Amniotic stem cell (primary cell): ENCODE data around the gene MYO1B.
A peak's percentile ranks its signal among the peaks of the same experiment; 100 is the strongest.

Experiments used
- DNase-seq: peaks from one replicate; lab custom pipeline; 2025; lab: John Stamatoyannopoulos, UW

The MYO1B gene

DNA sequence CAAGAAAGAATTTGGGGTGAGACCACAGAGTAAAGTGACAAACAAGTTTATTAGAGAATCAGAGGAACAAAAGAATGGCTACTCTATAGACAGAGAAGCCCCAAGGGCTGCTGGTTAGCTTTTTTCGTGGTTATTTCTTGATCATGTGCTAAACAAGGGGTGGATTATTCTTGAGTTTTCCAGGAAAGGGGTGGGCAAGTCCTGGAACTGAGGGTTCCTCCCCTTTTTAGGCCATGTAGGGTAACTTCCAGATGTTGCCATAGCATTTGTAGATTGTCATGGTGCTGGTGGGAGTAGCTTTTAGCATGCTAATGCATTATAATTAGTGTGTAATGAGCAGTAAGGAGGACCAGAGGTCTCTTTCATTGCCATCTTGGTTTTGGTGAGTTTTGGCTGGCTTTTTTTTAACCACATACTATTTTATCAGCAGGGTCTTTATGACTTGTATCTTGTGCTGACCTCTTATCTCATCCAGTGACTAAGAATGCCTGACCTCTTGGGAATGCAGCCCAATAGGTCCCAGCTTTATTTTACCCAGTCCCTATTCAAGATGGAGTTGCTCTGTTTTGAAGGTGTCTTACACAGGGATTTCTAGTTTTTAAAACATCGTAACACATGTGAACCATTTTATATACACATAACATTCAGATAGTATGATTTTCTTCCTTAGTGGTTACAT is 77.8 kb downstream of the MYO1B start:
- no peak for DNase-seq

DNA sequence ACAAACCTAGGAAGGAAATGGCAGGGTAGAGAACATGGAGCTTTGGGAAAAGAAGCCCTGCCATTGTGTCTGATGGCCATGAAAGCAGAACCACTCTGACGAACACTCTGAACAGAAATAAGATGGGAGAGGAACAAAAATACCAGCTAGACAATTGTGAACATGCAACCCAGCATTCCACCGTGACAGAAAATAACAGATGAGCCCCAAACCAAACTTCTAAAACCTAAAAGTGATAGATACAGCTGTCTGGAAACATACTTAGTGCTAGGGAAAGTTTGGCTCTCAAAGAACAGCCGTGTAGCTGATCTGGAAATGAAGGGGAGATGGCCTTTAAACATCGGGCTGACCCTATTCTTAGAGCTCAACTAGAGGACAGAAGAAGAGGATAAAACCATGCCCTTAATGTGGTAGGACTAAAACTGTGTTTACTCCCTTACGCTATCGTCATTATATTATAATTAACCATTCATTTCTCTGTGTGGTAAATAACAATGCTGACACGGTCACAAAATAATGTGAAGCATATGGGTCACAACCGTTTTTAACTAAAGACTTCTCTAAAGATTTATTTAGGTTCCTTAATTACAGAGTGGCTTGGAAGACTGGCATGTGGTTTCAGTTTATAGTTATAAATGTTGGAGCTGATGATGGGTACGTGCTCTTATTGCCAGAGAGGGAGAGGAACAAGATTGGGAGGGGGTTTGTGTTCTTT is 80.6 kb downstream of the MYO1B start:
- no peak for DNase-seq

DNA sequence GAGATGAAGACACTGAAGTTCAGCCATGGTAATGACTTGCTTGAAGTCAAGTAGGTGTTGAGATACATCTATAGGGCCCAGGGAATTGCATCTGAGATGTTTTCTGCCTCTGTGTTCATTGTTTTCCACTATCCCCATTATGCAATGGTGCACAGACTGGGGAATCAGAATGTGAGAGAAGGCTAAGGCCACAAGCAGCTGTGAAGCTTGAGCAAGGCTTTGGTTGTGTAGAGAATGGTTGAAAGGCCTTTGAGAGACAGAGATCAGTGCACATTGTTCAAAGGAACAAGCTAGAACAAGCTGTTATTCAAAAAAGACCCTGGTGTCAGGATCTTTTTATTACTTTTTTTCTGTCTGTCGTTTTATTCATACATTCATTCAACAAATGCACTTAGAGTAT is 82.3 kb downstream of the MYO1B start:
- DNase-seq: no peak

DNA sequence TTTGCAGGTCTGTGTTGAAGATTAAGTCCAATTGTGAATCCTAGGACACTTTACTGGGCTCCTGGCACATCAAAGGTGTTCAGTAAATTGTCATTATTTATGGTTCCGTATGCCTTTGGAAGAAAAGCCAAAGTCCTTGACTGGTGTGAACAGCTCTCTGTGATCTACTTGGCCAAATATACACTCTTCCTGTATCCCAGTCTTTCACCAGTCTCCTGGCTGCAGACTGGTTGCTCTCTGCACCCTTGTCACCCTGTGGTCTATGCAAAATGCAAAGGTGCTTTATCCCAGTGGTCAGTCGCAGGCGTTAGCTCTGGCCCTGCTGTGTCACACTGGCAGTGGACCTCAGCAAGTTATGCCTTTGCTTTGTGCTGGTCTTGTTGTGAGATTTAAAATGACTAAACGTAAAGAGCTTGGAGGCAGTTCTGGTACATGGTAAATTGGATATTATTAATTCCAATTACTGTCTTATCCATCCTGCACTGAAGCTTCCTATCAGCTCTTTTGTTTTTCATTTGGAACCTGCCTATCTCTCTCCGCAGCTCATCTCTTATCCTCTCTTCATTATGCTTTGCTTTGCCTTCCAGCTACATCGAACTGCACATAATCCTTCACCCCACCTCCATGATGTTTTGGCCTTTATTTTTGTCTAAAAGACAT is 83.1 kb downstream of the MYO1B start:
- DNase-seq: no peak

DNA sequence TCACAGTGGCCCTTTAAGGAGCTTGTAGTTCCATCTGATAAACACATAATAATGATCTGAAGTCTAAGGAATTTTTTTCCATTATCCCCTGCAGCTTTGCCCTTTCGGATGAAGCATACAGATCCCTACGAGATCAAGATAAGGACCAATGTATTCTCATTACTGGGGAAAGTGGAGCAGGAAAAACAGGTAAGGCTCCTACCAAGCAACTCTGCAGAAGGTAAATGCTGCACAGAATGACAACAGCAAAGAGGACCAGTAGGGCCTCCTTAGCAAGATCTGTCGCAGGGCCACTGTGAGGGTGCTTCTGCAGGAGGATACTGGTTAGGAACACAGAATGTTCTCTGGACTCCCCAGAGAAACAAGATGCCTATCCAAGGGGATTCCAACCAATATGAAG is 84.6 kb downstream of the MYO1B start:
- no peak for DNase-seq

DNA sequence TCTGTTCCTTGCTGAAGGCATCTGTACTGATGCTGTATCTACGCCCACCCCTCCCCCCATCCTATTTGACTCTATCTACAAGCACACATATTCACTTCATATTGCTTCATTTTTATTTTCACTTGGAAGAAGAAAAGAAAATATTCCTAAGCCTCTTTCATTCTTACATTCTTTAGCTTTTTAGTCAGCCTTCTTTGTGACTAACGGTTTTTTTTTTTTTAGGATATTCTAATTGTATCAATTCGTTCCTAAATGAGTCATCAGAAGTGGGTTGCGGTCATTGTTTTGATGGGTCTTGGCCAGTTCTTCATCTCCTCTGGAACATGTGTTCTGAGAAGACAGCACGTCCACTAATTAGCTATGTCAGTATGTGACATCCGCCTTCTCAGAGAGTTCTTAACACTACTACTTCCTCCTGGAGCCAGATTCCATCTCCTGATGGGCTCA is 88.7 kb downstream of the MYO1B start:
- peak; percentile 69 for DNase-seq

DNA sequence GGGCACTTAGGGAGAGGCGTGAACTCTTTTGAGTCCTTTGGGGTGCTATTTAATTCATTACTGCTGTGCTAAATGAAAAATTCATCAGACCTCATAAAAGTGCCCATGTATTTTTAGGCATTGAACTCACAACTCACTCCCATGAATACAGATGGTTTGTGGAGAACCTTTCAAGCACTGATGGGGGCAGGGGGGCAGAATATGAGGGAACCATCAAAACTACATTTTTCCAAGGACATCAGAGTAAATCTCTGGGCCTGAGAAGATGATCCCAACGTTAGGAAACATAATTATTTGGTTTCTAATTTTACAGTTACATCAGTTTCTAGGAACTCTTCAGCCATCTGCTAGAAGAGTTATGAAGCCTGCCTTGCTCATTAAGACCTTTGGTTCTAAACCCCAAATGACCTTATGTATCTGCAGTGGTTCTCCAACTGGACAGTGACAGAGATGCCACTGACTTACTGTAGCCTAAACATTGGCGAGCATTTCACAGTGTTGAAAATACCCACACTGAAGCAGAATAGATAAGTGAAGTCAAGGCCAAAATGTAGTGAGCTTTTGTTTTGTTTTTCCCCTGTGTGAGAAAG is 90.8 kb downstream of the MYO1B start:
- no peak for DNase-seq

DNA sequence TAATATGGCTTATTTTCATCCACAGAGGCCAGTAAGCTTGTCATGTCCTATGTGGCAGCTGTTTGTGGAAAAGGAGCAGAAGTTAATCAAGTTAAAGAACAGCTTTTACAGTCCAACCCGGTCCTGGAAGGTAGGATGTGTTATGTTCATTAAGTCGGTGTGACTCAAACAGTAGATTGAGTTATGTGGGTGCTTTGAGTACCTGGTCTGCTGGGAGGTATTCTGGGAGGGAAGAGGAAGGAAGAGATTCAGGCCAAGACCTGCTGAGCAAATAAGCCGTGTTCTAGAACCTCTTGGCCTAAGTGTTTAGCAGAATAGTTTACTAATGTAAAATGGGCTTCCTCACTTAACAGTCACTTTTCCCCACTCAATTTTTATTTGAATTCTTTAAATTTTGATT is 96.2 kb downstream of the MYO1B start:
- DNase-seq: no peak

DNA sequence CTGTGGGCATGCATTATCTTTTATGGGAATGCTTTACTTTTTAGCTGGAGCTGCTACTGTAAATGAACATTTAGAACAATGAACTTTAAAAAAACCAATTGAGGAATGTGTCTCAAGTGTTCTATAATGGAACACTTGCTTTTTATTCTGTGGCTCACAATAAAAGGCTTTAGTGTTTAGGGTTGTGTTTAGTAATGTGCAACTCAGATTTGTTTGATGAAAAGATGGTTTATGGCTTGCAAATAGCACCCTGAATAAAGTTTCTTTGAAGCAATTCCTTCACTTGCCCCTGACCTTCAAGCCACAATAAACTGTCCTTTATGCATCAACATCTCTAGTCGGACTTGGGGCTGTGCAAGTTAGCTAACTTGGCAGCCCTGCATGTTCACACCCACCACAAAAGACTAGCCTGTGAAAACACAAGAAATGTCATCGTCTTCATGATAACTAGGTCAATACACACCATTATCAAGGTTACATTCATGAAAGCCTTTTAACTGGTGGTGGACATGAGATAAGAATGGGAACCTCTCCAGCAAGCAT is 98.7 kb downstream of the MYO1B start:
- DNase-seq: no peak

DNA sequence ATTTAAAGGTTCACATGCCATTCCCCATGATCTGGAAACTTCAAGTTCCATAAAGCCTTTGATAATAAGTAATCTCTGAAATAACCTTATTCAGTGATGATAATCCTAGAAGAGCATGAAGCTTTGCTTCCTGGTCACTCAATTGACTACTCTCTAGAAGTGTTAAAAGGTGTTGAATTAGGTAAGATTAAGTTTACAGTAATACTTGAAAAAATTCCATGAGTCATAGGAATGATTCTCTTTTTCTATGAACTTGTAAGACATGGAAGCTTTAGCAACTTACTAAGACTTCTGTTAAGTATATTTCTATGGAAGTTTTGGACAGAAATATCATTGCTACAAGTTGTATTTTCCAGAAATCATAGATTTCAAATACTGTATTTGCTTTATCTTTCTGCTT is 100.6 kb downstream of the MYO1B start:
- DNase-seq: no peak

DNA sequence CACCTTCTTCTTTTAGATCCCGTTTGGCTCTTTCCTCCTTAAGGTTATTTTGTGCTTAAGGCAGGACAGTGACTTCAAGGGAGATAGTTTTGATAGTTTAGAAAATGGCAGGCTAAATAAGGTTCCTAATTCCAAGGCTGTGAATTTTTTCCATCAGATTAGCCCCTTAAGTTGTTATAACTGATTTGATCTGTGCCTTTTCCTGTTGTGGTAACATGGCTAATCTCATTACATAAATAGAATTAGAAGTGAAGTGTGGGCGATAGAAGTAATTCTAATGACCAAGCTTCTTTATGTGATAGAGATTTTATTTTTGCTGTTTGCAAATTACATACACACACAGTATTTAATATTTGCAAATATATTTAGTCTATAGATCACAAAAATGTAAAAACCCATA is 102.0 kb downstream of the MYO1B start:
- no peak for DNase-seq

DNA sequence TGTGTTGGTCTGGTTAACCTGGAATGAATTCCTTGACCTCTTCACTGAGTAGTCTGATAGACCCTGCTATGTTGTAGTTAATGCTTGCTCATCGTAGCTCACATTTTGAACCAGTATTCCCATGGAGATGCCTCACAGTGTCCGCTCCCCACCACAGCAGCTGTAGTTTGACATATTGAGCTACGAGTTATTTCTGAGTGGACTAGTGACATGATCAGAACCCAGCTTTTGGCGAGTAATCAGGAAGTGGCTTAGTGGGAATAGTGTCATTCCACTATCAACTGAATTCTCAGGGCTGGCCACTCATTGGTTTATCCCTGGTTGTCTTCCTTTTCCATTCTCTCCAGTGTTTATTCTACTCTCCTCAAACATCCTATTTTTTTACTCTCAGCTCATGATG is 102.7 kb downstream of the MYO1B start:
- no peak for DNase-seq

DNA sequence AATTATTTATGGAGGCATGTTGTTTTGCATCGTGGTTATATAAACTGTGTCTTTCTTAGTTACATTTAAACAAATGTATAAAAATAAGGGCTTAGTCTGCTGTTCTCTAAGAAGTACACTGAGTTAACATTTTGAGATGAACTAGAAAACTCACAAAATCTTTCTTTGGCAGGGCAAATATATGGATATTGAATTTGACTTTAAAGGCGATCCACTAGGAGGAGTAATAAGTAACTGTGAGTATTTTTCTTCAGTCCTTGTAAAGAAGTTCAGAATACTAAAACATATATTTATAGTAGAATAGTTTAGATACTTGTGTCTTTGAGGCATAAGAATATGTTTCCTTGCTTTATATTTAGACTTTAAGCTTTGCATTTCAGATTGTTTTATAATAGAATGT is 104.8 kb downstream of the MYO1B start:
- DNase-seq: no peak

DNA sequence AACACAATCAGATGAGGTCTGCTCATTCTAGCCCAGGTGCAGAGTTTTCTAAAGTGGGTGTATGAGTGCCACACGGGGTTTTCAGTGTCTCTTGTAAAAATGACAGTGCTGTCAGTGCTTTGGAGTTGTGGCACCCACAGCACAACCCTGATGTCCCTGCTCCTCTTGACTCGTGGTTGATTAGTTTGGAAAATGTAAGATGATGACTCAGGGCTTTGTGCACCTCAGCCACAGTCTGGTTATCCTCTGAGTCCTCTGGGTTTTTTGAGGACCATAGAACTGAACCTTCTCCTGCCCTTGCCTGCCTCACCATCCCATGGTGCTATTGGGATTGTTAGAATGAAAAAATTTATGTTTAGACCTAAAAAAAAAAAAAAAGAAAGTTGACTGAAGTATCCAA is 105.6 kb downstream of the MYO1B start:
- DNase-seq: no peak

DNA sequence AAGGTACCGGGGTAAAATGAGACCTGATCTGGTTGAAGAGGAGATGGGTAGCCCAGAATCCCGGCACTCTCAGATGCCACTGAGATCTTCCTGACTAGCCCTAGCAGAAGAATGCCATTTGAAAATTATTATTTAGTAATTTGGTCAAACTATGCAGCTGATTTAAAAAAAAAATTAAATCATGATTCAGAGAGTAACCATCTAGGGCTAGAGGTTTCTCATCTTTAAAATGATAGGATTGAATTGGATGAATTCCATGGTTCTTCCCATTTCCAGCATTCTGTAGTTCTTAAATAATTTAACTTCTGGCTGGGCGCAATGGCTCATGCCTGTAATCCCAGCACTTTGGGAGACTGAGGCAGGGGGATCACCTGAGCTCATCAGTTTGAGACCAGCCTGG is 106.1 kb downstream of the MYO1B start:
- no peak for DNase-seq

DNA sequence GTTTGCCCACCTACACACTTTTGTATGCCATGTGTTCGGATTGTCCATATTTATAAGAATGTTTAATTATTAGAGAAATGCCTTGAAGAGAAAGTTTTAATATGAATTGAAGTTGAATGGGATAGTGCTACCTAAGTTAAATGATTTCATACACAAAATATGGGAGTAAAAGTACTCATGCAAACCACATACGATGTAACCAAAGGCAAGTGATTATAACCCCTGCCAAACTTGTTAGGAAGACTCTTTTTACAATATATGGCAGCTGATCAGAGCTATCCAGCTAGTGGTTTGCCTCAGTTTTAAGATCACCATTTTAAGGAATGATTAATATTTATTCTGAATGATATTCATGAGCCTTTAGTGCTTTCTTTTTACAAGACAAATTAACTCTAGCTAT is 106.7 kb downstream of the MYO1B start:
- DNase-seq: no peak

DNA sequence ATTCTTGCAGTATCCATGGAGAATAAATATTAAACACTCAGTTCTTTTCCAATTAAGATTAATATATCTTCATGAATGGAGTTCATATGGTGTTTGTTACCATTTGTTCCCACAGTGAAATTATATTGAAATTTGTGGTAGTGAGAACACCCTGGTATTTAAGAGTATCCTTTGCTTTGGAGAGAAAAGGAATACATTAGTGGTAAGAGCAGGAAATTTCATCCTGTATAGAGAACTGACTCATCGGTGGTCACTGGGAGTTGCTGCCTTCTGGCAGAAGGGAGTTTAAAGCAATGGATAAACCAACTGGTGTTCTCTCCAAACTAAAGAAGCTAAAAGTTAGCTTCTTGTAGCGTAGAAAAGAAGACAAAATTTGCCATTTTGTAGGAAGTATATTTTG is 107.3 kb downstream of the MYO1B start:
- no peak for DNase-seq

DNA sequence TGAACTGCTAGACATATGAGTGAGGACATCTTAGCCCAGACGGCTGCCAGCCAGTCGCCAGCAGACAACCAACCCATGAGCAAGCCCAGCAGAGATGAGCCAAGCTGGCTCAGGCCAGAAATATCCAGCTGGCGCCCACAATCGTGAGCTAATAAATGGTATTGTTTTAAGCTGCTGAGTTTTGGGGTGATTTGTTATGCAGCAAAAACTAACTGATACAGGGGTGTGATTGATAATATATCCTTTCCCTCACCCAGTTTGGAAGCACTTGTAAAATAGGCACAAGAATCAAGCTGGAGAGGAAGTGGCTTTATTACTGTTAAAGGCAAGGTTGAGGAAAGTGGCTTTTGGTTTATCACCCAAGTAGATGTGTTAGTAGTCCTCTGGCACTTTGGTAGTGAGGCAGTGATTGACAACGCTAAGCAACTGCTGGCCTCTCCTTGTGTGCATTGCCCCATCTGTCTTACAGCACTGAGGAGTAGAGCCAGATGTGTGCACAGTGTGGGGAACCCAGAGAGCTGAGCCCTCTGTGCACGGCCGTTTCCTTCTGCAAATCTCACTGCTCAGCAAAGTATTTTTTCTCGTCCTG is 110.1 kb downstream of the MYO1B start:
- DNase-seq: no peak

DNA sequence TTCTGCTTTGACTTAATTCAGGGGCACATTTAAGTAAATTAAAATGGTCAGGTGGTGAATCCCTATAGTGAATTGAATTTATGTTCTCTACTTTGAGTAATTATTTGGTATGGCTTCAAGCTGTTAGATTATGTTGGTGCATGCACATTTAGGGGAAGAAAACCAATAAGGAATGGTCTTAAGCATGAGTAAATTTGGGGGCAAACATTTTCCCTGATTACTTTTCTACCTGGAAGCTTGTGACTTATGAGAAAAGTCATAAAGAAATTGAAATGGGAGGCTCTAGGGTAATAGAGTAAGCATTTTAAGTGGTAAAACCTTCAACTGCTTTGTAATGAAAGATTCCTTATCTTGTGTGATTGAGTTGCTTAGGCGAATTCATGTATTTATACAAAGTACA is 112.5 kb downstream of the MYO1B start:
- no peak for DNase-seq

DNA sequence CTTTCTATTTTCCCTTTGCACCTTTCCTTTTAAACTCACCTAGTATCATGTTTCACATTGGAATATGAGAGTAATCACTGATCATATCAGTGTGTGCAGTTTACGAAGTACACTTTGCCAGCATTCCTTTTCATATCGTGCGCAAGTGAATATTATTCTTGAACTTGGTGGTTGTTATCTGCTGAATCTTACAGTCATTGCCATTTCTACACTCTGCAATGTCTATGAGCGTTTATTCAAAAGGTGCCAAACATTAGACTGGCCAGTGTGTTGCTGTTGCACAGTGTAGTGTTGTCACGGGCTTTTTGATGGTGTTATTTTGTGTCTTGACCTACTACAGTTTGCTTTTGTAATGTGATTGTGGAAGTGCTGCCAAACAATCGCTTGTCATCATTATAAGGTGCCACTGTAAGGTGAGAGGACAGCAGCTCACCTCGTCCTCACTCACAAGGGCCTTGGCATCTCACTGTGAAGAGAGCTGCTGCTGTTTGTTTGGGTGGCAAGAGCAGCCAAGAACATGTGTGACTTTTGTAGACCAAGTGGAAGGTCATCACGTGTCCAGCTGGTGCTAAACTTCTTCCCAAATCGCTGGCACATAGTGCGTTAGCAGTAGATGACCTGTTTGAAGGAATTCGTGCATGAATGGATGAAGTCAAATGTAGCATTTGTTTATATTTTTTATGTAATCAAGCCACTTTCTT is 113.3 kb downstream of the MYO1B start:
- DNase-seq: no peak

DNA sequence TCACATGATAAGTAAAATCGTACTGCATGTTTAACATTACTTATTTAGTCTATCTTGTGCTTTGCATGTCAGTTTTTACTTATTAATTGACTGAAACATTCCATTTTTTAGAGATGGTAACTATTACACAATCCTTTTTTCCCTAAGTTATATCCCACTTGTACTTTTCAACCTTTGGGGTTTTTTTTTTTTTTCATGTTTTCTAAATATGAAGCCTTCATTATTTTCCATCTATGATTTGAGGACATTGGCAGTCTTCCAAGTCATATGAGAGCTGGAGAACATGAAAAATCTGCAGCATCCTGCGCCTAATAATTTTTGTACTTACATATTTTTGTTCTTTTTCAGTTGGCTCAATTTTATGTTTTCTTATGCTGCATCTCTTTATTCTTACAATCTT is 113.9 kb downstream of the MYO1B start:
- DNase-seq: no peak

DNA sequence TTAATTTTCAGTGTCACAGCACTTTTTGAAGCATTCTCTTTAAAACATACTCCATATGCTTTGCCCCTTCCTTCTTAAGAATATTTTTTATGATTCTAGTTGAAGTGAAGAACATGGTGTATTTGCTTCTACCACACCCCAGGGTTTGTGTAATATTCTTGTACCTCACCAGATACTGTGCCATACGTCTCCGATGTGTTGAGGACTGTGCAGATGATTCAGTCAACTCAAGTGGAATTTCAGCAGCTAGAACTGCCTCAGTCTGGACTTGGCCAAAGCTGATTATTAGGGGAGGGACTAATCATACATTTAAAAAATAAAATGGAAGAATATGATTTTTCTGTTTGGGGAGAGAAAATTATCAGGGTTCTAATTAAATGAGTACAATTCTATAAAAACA is 115.7 kb downstream of the MYO1B start:
- no peak for DNase-seq
